ENCODE measurements around the gene SMAD5.

The SMAD5 gene

DNA sequence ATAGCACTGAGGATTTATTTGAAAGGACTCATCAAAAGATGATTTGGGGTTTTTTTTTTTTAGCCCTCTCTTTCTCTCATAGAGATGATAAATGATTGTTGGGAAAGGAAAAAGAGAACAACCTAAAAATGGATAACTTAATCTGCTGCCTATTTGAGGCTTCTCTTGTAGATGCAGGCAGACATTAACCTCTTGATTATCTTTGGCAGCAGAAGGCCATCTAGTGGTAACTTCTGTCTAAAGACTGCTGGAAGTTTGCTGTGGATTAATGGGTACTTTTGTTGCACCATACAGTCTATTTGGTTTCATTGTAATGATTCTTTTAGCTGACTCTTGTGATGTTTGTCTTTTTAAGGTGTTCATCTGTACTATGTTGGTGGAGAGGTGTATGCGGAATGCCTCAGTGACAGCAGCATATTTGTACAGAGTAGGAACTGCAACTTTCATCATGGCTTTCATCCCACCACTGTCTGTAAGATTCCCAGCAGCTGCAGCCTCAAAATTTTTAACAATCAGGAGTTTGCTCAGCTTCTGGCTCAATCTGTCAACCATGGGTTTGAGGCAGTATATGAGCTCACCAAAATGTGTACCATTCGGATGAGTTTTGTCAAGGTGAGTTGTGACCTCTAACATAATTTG, 41.5 kb downstream of the SMAD5 start:
- H3K79me1 ChIP-seq (ENCODE audit: low read length) = no peaks in the 10 kb centered on the region

GRCh38 chr5:136182618-136183017, 50.0 kb downstream of the SMAD5 start:
- H4K12ac ChIP-seq (ENCODE audit: low read depth, low read length) = no peak overlapping the region
- H3K79me2 ChIP-seq (ENCODE audit: control insufficient read depth, insufficient read depth, low read length, poor library complexity) = no peaks in the 10 kb centered on the region
- H3K36me3 ChIP-seq (ENCODE audit: control insufficient read depth in 1 of 2, insufficient read depth in 2 of 2, low read length in 2 of 2) = peaks cover 8% of the 10 kb centered on the region in 2 experiments
- H3K18ac ChIP-seq (ENCODE audit: low read length) = no peak overlapping the region
- WGBS (ENCODE audit: extremely low coverage, insufficient coverage, insufficient read length) = no CpG with 5 or more reads among the region's 1 CpG
- H2BK12ac ChIP-seq (ENCODE audit: low read length) = no peak overlapping the region
- H3K4me1 ChIP-seq (ENCODE audit: control insufficient read depth in 1 of 2, insufficient read depth in 2 of 2, low read length in 2 of 2) = no peaks in the 10 kb centered on the region
- no peak overlapping the region for H2AFZ ChIP-seq (ENCODE audit: insufficient read depth, low read length, poor library complexity)
- no peaks in the 10 kb centered on the region for H3K79me1 ChIP-seq (ENCODE audit: low read length)
- no peak overlapping the region for H3K4me3 ChIP-seq (ENCODE audit: low read depth, low read length)
- no peak overlapping the region for H4K8ac ChIP-seq (ENCODE audit: low read depth, low read length)
- H3K14ac ChIP-seq (ENCODE audit: low read length) = no peak overlapping the region
- no peak overlapping the region for H2AK5ac ChIP-seq (ENCODE audit: low read length)
- no peak overlapping the region for H4K91ac ChIP-seq (ENCODE audit: low read depth, low read length)
- no peak overlapping the region for H3K4me2 ChIP-seq (ENCODE audit: low read length)
- no peak overlapping the region for H3K9ac ChIP-seq (ENCODE audit: low read length)
- H3K23ac ChIP-seq (ENCODE audit: low read length) = no peak overlapping the region
- no peaks in the 10 kb centered on the region for H3K9me3 ChIP-seq (ENCODE audit: insufficient read depth, low read depth, low read length)
- no peak overlapping the region for H2BK5ac ChIP-seq (ENCODE audit: low read depth, low read length, poor library complexity)
- no peak overlapping the region for H2BK120ac ChIP-seq (ENCODE audit: insufficient read depth, low read length, poor library complexity)
- H3K27ac ChIP-seq (ENCODE audit: low read depth, low read length) = no peak overlapping the region
- no peaks in the 10 kb centered on the region for H3K27me3 ChIP-seq (ENCODE audit: insufficient read depth, low read length)
- no peak for DNase-seq
- no peak overlapping the region for H3K4ac ChIP-seq (ENCODE audit: low read depth, low read length)

More for the DNA sequence above, 41.5 kb downstream of the SMAD5 start:
- Histone ChIP-seq H3K4me3 (ENCODE audit: low read depth, low read length) (no peak overlapping the region), H2BK120ac (ENCODE audit: insufficient read depth, low read length, poor library complexity) (no peak overlapping the region), H3K36me3 (ENCODE audit: control insufficient read depth in 1 of 2, insufficient read depth in 2 of 2, low read length in 2 of 2) (peaks cover 4 to 13% of the 10 kb centered on the region in 2 experiments), H3K79me2 (ENCODE audit: control insufficient read depth, insufficient read depth, low read length, poor library complexity) (no peaks in the 10 kb centered on the region), H3K9ac (ENCODE audit: low read length) (no peak overlapping the region), H4K12ac (ENCODE audit: low read depth, low read length) (no peak overlapping the region), H3K27me3 (ENCODE audit: insufficient read depth, low read length) (no peaks in the 10 kb centered on the region), H3K9me3 (ENCODE audit: insufficient read depth, low read depth, low read length) (no peaks in the 10 kb centered on the region), H3K27ac (ENCODE audit: low read depth, low read length) (no peak overlapping the region), H2BK12ac (ENCODE audit: low read length) (no peak overlapping the region), H3K18ac (ENCODE audit: low read length) (no peak overlapping the region), H4K8ac (ENCODE audit: low read depth, low read length) (no peak overlapping the region), H3K4ac (ENCODE audit: low read depth, low read length) (no peak overlapping the region), H4K91ac (ENCODE audit: low read depth, low read length) (no peak overlapping the region), H2BK5ac (ENCODE audit: low read depth, low read length, poor library complexity) (no peak overlapping the region), H3K4me1 (ENCODE audit: control insufficient read depth in 1 of 2, insufficient read depth in 2 of 2, low read length in 2 of 2) (no peaks in the 10 kb centered on the region), H2AFZ (ENCODE audit: insufficient read depth, low read length, poor library complexity) (no peak overlapping the region), H3K4me2 (ENCODE audit: low read length) (no peak overlapping the region), H2AK5ac (ENCODE audit: low read length) (no peak overlapping the region), H3K14ac (ENCODE audit: low read length) (no peak overlapping the region), H3K23ac (ENCODE audit: low read length) (no peak overlapping the region)
- no CpG with 5 or more reads among the region's 2 CpGs for WGBS (ENCODE audit: extremely low coverage, insufficient coverage, insufficient read length)
- peak in 1 of 2 donors; percentile 54 for DNase-seq

- no peak overlapping the region for H4K8ac ChIP-seq (ENCODE audit: low read depth, low read length)
- no peak overlapping the region for H4K91ac ChIP-seq (ENCODE audit: low read depth, low read length)
- no peak overlapping the region for H3K14ac ChIP-seq (ENCODE audit: low read length)
- no peaks in the 10 kb centered on the region for H3K79me1 ChIP-seq (ENCODE audit: low read length)
- H3K9me3 ChIP-seq (ENCODE audit: insufficient read depth, low read depth, low read length) = peaks cover 3% of the 10 kb centered on the region
- H2BK12ac ChIP-seq (ENCODE audit: low read length) = no peak overlapping the region
- no peak overlapping the region for H4K12ac ChIP-seq (ENCODE audit: low read depth, low read length)
- H3K27me3 ChIP-seq (ENCODE audit: insufficient read depth, low read length) = no peaks in the 10 kb centered on the region
- no peak overlapping the region for H3K4me3 ChIP-seq (ENCODE audit: low read depth, low read length)
- DNase-seq = no peak
- no peak overlapping the region for H2BK120ac ChIP-seq (ENCODE audit: insufficient read depth, low read length, poor library complexity)
- H3K4me1 ChIP-seq (ENCODE audit: control insufficient read depth in 1 of 2, insufficient read depth in 2 of 2, low read length in 2 of 2) = no peaks in the 10 kb centered on the region
- H3K23ac ChIP-seq (ENCODE audit: low read length) = no peak overlapping the region
- H3K27ac ChIP-seq (ENCODE audit: low read depth, low read length) = no peak overlapping the region
- no peak overlapping the region for H3K18ac ChIP-seq (ENCODE audit: low read length)
- no peak overlapping the region for H2AK5ac ChIP-seq (ENCODE audit: low read length)
- no peak overlapping the region for H3K4ac ChIP-seq (ENCODE audit: low read depth, low read length)
- no peaks in the 10 kb centered on the region for H3K79me2 ChIP-seq (ENCODE audit: control insufficient read depth, insufficient read depth, low read length, poor library complexity)
- H3K9ac ChIP-seq (ENCODE audit: low read length) = no peak overlapping the region
- H2AFZ ChIP-seq (ENCODE audit: insufficient read depth, low read length, poor library complexity) = no peak overlapping the region
- peaks cover 7 to 17% of the 10 kb centered on the region in 2 experiments for H3K36me3 ChIP-seq (ENCODE audit: control insufficient read depth in 1 of 2, insufficient read depth in 2 of 2, low read length in 2 of 2)
- H2BK5ac ChIP-seq (ENCODE audit: low read depth, low read length, poor library complexity) = no peak overlapping the region
- WGBS (ENCODE audit: extremely low coverage, insufficient coverage, insufficient read length) = no CpG with 5 or more reads among the region's 5 CpGs
- H3K4me2 ChIP-seq (ENCODE audit: low read length) = no peak overlapping the region
Observed at GRCh38 chr5:136185974-136186665, 53.5 kb downstream of the SMAD5 start.

GRCh38 chr5:136186796-136187195, 54.2 kb downstream of the SMAD5 start:
- Histone ChIP-seq H3K79me1 (ENCODE audit: low read length) (no peaks in the 10 kb centered on the region), H4K91ac (ENCODE audit: low read depth, low read length) (no peak overlapping the region), H3K4me1 (ENCODE audit: control insufficient read depth in 1 of 2, insufficient read depth in 2 of 2, low read length in 2 of 2) (peaks cover 5 to 7% of the 10 kb centered on the region in 2 experiments), H3K18ac (ENCODE audit: low read length) (no peak overlapping the region), H3K9ac (ENCODE audit: low read length) (no peak overlapping the region), H3K36me3 (ENCODE audit: control insufficient read depth in 1 of 2, insufficient read depth in 2 of 2, low read length in 2 of 2) (peaks cover 7 to 17% of the 10 kb centered on the region in 2 experiments), H3K27ac (ENCODE audit: low read depth, low read length) (no peak overlapping the region), H2AK5ac (ENCODE audit: low read length) (no peak overlapping the region), H3K23ac (ENCODE audit: low read length) (no peak overlapping the region), H2BK120ac (ENCODE audit: insufficient read depth, low read length, poor library complexity) (no peak overlapping the region), H3K14ac (ENCODE audit: low read length) (no peak overlapping the region), H2BK5ac (ENCODE audit: low read depth, low read length, poor library complexity) (no peak overlapping the region), H4K8ac (ENCODE audit: low read depth, low read length) (no peak overlapping the region), H3K4me2 (ENCODE audit: low read length) (no peak overlapping the region), H2BK12ac (ENCODE audit: low read length) (no peak overlapping the region), H3K79me2 (ENCODE audit: control insufficient read depth, insufficient read depth, low read length, poor library complexity) (no peaks in the 10 kb centered on the region), H3K27me3 (ENCODE audit: insufficient read depth, low read length) (no peaks in the 10 kb centered on the region), H3K4me3 (ENCODE audit: low read depth, low read length) (no peak overlapping the region), H2AFZ (ENCODE audit: insufficient read depth, low read length, poor library complexity) (no peak overlapping the region), H3K9me3 (ENCODE audit: insufficient read depth, low read depth, low read length) (peaks cover 3% of the 10 kb centered on the region), H3K4ac (ENCODE audit: low read depth, low read length) (no peak overlapping the region), H4K12ac (ENCODE audit: low read depth, low read length) (no peak overlapping the region)
- no peak for DNase-seq
- no CpG with 5 or more reads among the region's 2 CpGs for WGBS (ENCODE audit: extremely low coverage, insufficient coverage, insufficient read length)

Data from trophoblast cell (in vitro differentiated cells and primary cell).